Ammon's horn (tissue), 1 donor: ENCODE results near the gene LDB2.
"Not testable (repeated sequence)": the region's sequence is repeated elsewhere in the genome, so short reads cannot be mapped to it uniquely, and the experiment has no call there.

ENCODE experiments used
- DNase-seq: peaks from one replicate; pipeline ENCODE4 v3.0.0-alpha.2; 2016; ENCODE audit warnings: low spot score

The LDB2 gene

GRCh38 chr4:16897991-16898827 is at the start of gene LDB2:
Gene LDB2 (minus strand): TSS chr4:16898645.
- DNase-seq, result peak; percentile 82

GRCh38 chr4:16942491-16942890 is 44.0 kb upstream of the LDB2 start:
- no peak for DNase-seq

GRCh38 chr4:16939178-16939577 is 40.7 kb upstream of the LDB2 start:
- no peak for DNase-seq

- peak; percentile 29 for DNase-seq
Observed at GRCh38 chr4:16938512-16939040, 40.1 kb upstream of the LDB2 start.

- DNase-seq, result no peak
Observed at GRCh38 chr4:16931339-16932305, 33.2 kb upstream of the LDB2 start.

GRCh38 chr4:16926214-16926613 is 27.8 kb upstream of the LDB2 start:
- DNase-seq, result no peak

GRCh38 chr4:16918716-16919115 is 20.3 kb upstream of the LDB2 start:
- DNase-seq, result not testable (repeated sequence)

- no peak for DNase-seq
Observed at GRCh38 chr4:16916719-16917337, 18.4 kb upstream of the LDB2 start.

GRCh38 chr4:16916031-16916430 is 17.6 kb upstream of the LDB2 start:
- DNase-seq, result no peak

- no peak for DNase-seq
Observed at GRCh38 chr4:16914208-16914607, 15.8 kb upstream of the LDB2 start.

- DNase-seq, result no peak
Observed at GRCh38 chr4:16912896-16913295, 14.5 kb upstream of the LDB2 start.

- no peak for DNase-seq
Observed at GRCh38 chr4:16909281-16909680, 10.8 kb upstream of the LDB2 start.

- no peak for DNase-seq
Observed at GRCh38 chr4:16908377-16909021, 10.1 kb upstream of the LDB2 start.

GRCh38 chr4:16900325-16900724 is 1.9 kb upstream of the LDB2 start:
- no peak for DNase-seq

GRCh38 chr4:16896881-16897750 is 1.3 kb downstream of the LDB2 start:
- no peak for DNase-seq

- DNase-seq, result no peak
Observed at GRCh38 chr4:16894406-16894805, 4.0 kb downstream of the LDB2 start.

- no peak for DNase-seq
Observed at GRCh38 chr4:16893141-16893651, 5.2 kb downstream of the LDB2 start.

- DNase-seq, result no peak
Observed at GRCh38 chr4:16890651-16891050, 7.8 kb downstream of the LDB2 start.

GRCh38 chr4:16889945-16890344 is 8.5 kb downstream of the LDB2 start:
- DNase-seq, result no peak

- no peak for DNase-seq
Observed at GRCh38 chr4:16887887-16888286, 10.6 kb downstream of the LDB2 start.
